ENCODE measurements around the gene NXPH1.
"Not testable (repeated sequence)": the region's sequence is repeated elsewhere in the genome, so short reads cannot be mapped to it uniquely, and the experiment has no call there.

The NXPH1 gene

DNA sequence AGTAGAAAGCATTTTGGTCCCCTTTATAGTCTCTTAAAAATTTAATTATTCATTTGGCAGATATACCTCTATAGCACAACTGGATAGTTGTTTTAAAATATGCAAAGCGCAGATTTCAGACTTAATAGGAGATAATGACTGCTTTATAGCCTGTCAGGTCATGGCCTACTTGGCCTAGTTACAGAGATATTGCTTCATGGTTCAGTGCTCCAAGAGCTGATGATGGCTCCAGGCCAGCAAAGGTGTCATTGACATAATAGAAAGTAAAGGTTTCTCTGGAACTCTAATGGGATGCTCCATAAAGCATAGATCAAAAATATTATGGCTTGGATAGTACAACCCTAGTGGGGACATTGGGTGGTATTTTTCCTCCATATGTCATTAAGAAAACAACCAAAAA, 285.7 kb downstream of the NXPH1 start:
- Histone ChIP-seq H3K27me3 (ENCODE audit: insufficient read depth, poor library complexity, severe bottlenecking) (peaks cover 4% of the 10 kb centered on the region), H3K36me3 (ENCODE audit: low read depth) (no peaks in the 10 kb centered on the region), H3K27ac (ENCODE audit: poor library complexity, severe bottlenecking) (no peak overlapping the region), H3K4me3 (ENCODE audit: severe bottlenecking) (no peak overlapping the region), H3K9me3 (ENCODE audit: severe bottlenecking) (no peaks in the 10 kb centered on the region), H3K4me1 (ENCODE audit: insufficient read depth, poor library complexity, severe bottlenecking) (no peaks in the 10 kb centered on the region)
- ATAC-seq (ENCODE audit: low read depth) (no peak), DNase-seq (ENCODE audit: low spot score) (no peak)
- TF ChIP-seq, protein P1, sequence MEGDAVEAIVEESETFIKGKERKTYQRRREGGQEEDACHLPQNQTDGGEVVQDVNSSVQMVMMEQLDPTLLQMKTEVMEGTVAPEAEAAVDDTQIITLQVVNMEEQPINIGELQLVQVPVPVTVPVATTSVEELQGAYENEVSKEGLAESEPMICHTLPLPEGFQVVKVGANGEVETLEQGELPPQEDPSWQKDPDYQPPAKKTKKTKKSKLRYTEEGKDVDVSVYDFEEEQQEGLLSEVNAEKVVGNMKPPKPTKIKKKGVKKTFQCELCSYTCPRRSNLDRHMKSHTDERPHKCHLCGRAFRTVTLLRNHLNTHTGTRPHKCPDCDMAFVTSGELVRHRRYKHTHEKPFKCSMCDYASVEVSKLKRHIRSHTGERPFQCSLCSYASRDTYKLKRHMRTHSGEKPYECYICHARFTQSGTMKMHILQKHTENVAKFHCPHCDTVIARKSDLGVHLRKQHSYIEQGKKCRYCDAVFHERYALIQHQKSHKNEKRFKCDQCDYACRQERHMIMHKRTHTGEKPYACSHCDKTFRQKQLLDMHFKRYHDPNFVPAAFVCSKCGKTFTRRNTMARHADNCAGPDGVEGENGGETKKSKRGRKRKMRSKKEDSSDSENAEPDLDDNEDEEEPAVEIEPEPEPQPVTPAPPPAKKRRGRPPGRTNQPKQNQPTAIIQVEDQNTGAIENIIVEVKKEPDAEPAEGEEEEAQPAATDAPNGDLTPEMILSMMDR (IDR thresholded peaks at IDR 0.05; ENCODE audit: poor library complexity, severe bottlenecking) = no peak

DNA sequence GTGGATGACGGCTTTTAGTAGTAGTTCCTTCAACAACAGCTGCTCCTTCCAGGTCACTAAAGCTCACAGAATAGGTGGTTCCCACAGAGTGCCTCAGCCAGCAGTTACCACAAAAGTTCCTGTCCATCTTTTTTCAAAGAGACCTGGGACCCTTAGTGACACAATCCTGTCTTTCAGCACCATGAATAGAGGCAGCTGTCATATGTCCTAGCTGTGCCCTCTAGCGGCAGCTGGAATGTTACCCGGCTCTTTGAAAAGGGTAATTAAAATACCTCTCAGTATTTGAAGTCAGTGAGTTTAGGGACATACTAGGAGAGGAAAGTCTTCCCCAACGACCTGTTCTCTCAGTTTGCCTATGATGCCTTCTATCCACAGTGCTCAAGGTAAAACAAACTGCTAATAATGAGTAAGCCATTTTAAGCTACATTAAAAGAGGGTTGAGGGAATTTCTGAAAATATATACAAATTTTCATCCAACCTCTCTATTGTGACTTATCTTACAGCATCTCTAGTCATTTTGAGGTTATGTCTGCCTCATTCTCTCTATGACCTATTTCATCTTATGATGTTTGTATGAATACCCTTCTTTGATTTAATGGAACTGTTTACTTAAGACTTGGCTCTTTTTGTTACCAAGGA, 290.8 kb downstream of the NXPH1 start:
- Histone ChIP-seq H3K27ac (ENCODE audit: poor library complexity, severe bottlenecking) (no peak overlapping the region), H3K4me3 (ENCODE audit: severe bottlenecking) (no peak overlapping the region), H3K36me3 (ENCODE audit: low read depth) (no peaks in the 10 kb centered on the region), H3K27me3 (ENCODE audit: insufficient read depth, poor library complexity, severe bottlenecking) (no peaks in the 10 kb centered on the region), H3K9me3 (ENCODE audit: severe bottlenecking) (no peaks in the 10 kb centered on the region), H3K4me1 (ENCODE audit: insufficient read depth, poor library complexity, severe bottlenecking) (no peaks in the 10 kb centered on the region)
- TF ChIP-seq, protein P1 (IDR thresholded peaks at IDR 0.05; ENCODE audit: poor library complexity, severe bottlenecking) = peak; percentile 80
- ATAC-seq (ENCODE audit: low read depth) (0 out of 3 replicates have a peak, but pooled peaks have one; percentile 45), DNase-seq (ENCODE audit: low spot score) (no peak)

DNA sequence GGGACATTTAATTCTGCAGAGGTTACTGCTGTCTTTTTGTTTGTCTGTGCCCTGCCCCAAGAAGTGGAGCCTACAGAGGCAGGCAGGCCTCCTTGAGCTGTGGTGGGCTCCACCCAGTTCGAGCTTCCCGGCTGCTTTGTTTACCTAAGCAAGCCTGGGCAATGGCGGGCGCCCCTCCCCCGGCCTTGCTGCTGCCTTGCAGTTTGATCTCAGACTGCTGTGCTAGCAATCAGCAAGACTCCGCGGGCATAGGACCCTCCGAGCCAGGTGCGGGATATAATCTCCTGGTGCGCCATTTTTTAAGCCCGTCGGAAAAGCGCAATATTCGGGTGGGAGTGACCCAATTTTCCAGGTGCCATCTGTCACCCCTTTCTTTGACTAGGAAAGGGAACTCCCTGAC, 298.3 kb downstream of the NXPH1 start:
- H3K36me3 ChIP-seq (ENCODE audit: low read depth); ATAC-seq (ENCODE audit: low read depth); H3K4me1 ChIP-seq (ENCODE audit: insufficient read depth, poor library complexity, severe bottlenecking); DNase-seq (ENCODE audit: low spot score); H3K27me3 ChIP-seq (ENCODE audit: insufficient read depth, poor library complexity, severe bottlenecking); H3K9me3 ChIP-seq (ENCODE audit: severe bottlenecking); H3K27ac ChIP-seq (ENCODE audit: poor library complexity, severe bottlenecking); H3K4me3 ChIP-seq (ENCODE audit: severe bottlenecking): not testable (repeated sequence)

DNA sequence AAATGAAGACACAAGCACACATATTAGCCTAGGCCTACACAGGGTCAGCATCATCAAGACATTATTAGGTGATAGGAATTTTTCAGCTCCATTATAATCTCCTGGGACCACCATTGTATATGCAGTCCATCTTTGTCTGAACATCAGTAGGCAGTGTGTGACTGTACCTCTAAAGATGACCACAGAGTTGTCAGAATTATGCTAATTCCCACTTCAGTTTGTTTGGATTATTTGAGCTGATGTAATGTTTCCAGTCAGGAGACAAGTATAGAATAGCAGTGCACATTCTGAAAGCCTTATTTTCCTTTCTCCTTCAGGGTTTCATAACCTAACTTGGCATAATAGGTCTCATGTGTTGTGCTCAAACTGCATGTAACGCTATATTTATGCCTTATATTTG, 306.4 kb downstream of the NXPH1 start:
- no peaks in the 10 kb centered on the region for H3K9me3 ChIP-seq (ENCODE audit: severe bottlenecking)
- no peak for ATAC-seq (ENCODE audit: low read depth)
- no peak for DNase-seq (ENCODE audit: low spot score)

DNA sequence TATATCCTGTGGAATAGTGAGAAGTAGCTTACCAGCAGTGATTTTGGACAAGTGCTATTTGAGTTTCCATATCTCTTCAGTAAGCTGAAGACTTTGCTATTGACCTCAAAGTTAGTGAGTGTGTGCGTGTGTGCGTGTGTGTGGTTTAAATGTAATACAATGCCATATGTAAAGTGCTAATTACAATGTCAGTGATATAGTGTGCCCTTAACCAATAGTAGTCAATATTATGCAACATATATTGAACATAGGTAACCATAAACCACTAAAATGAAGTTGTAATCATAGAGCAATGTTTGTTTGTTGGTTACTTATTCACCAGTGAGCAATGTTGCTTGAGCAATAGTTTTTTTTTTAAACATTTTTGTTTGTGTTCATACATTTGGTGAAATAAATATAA, 309.4 kb downstream of the NXPH1 start:
- Histone ChIP-seq H3K9me3 (ENCODE audit: severe bottlenecking) (no peaks in the 10 kb centered on the region), H3K27me3 (ENCODE audit: insufficient read depth, poor library complexity, severe bottlenecking) (no peaks in the 10 kb centered on the region), H3K4me3 (ENCODE audit: severe bottlenecking) (no peak overlapping the region), H3K36me3 (ENCODE audit: low read depth) (no peaks in the 10 kb centered on the region), H3K4me1 (ENCODE audit: insufficient read depth, poor library complexity, severe bottlenecking) (no peaks in the 10 kb centered on the region), H3K27ac (ENCODE audit: poor library complexity, severe bottlenecking) (no peak overlapping the region)
- DNase-seq (ENCODE audit: low spot score) = no peak
- no peak for ATAC-seq (ENCODE audit: low read depth)
- TF ChIP-seq, protein P1 (IDR thresholded peaks at IDR 0.05; ENCODE audit: poor library complexity, severe bottlenecking) = no peak

More for the DNA sequence above, 306.4 kb downstream of the NXPH1 start:
- Histone ChIP-seq H3K27me3 (ENCODE audit: insufficient read depth, poor library complexity, severe bottlenecking) (no peaks in the 10 kb centered on the region), H3K27ac (ENCODE audit: poor library complexity, severe bottlenecking) (no peak overlapping the region), H3K4me3 (ENCODE audit: severe bottlenecking) (no peak overlapping the region), H3K4me1 (ENCODE audit: insufficient read depth, poor library complexity, severe bottlenecking) (no peaks in the 10 kb centered on the region), H3K36me3 (ENCODE audit: low read depth) (no peaks in the 10 kb centered on the region)
- TF ChIP-seq, protein P1 (IDR thresholded peaks at IDR 0.05; ENCODE audit: poor library complexity, severe bottlenecking) = no peak
